IPS-NIHi7 (cell line): Measurements from ENCODE around the gene SEMA4D.

Experiments
- DNase-seq: peaks from one replicate; pipeline ENCODE4 v3.0.0; 2012; ENCODE audit warnings: mixed read lengths; ENCODE audit errors: extremely low spot score

SEMA4D gene

GRCh38 chr9:89446261-89446960 is 51.5 kb downstream of the SEMA4D start:
- no peak for DNase-seq

GRCh38 chr9:89445801-89446251 is 52.1 kb downstream of the SEMA4D start:
- no peak for DNase-seq

- DNase-seq = no peak
Measured at GRCh38 chr9:89444925-89445765, 52.8 kb downstream of the SEMA4D start.

GRCh38 chr9:89444274-89444673 is 53.6 kb downstream of the SEMA4D start:
- no peak for DNase-seq

- DNase-seq = no peak
Measured at GRCh38 chr9:89442981-89443814, 54.7 kb downstream of the SEMA4D start.

GRCh38 chr9:89442501-89442978 is 55.4 kb downstream of the SEMA4D start:
- DNase-seq = no peak

- DNase-seq = no peak
Measured at GRCh38 chr9:89441986-89442385, 55.9 kb downstream of the SEMA4D start.

- DNase-seq = no peak
Measured at GRCh38 chr9:89441655-89441970, 56.3 kb downstream of the SEMA4D start.

GRCh38 chr9:89440951-89441654 is 56.8 kb downstream of the SEMA4D start:
- DNase-seq = no peak

GRCh38 chr9:89440548-89440947 is 57.4 kb downstream of the SEMA4D start:
- no peak for DNase-seq

GRCh38 chr9:89440046-89440445 is 57.9 kb downstream of the SEMA4D start:
- DNase-seq = no peak

- DNase-seq = no peak
Measured at GRCh38 chr9:89439571-89439970, 58.3 kb downstream of the SEMA4D start.

- no peak for DNase-seq
Measured at GRCh38 chr9:89438194-89438593, 59.7 kb downstream of the SEMA4D start.

GRCh38 chr9:89437772-89438171 is 60.1 kb downstream of the SEMA4D start:
- no peak for DNase-seq

- DNase-seq = no peak
Measured at GRCh38 chr9:89436963-89437625, 60.8 kb downstream of the SEMA4D start.

- no peak for DNase-seq
Measured at GRCh38 chr9:89436326-89436725, 61.6 kb downstream of the SEMA4D start.

- DNase-seq = peak; percentile 93
Measured at GRCh38 chr9:89435071-89435823, 62.7 kb downstream of the SEMA4D start.

GRCh38 chr9:89434636-89435035 is 63.3 kb downstream of the SEMA4D start:
- no peak for DNase-seq

GRCh38 chr9:89433826-89434225 is 64.1 kb downstream of the SEMA4D start:
- DNase-seq = no peak

GRCh38 chr9:89432986-89433530 is 64.9 kb downstream of the SEMA4D start:
- no peak for DNase-seq
